Breast epithelium (tissue), 4 donors: ENCODE data around the gene PRSS8. TPM values are rescaled to one million over a fixed set of nuclear protein-coding genes. Genes with fewer than 3 reads are reported as not detected.

Experiments
- DNase-seq, 2 donors: peaks; one replicate each; pipeline ENCODE4 v3.0.0-alpha.2; 2019; ENCODE audit warnings: low spot score in 2 of 2
- H3K27ac ChIP-seq, 2 donors: fragments of 200-600 bp; sonication (generic) in 1 of 2; one replicate each; pipeline ENCODE4 v1.5.1; 2016 to 2019; ENCODE audit warnings: mild to moderate bottlenecking in 1 of 2
- H3K27me3 ChIP-seq, 2 donors: fragments of 200-600 bp; sonication (generic) in 1 of 2; one replicate each; pipeline versions ENCODE4 v1.5.1 to v1.6.0; 2017 to 2019; ENCODE audit warnings: control low read depth in 1 of 2, mild to moderate bottlenecking in 1 of 2
- H3K36me3 ChIP-seq: fragments of 200-600 bp; one replicate; pipeline ENCODE4 v1.5.1; 2019
- H3K4me1 ChIP-seq, 2 donors: fragments of 200-600 bp; sonication (generic); one replicate each; pipeline ENCODE4 v1.5.1; 2016 to 2019; ENCODE audit warnings: control low read depth in 1 of 2
- H3K4me3 ChIP-seq, 3 donors: fragments of 200-600 bp; sonication (generic); 1 replicate in 2 of 3; 2 replicates in 1 of 3; pipeline ENCODE4 v1.5.1; 2016 to 2019; ENCODE audit warnings: mild to moderate bottlenecking in 3 of 3, moderate library complexity in 2 of 3
- H3K9me3 ChIP-seq, 2 donors: fragments of 200-600 bp; sonication (generic) in 1 of 2; one replicate each; pipeline ENCODE4 v1.5.1; 2016 to 2019; ENCODE audit warnings: control low read depth in 1 of 2
- POLR2A ChIP-seq: fragments of 450-650 bp; IDR thresholded peaks from one replicate; pipeline ENCODE4 v1.6.1; 2016; ENCODE audit warnings: antibody characterized with exemption, mild to moderate bottlenecking, moderate library complexity
- POLR2AphosphoS5 ChIP-seq, 3 donors: sonication (generic); formaldehyde crosslinking; IDR thresholded peaks; one replicate each; pipeline ENCODE4 v1.6.1; 2017; ENCODE audit warnings: antibody characterized with exemption in 3 of 3
- intact Hi-C: fragments of 100-400 bp; cut with DNase I; formaldehyde crosslinking; loops from one replicate; pipeline ENCODE4 v1.15.1; 2023; ENCODE audit warnings: low total_unique reads
- total RNA-seq, 3 donors: library from RNA; depleted of rRNA; stranded (reverse); fragments of >200 nt; gene quantifications; one replicate each; pipeline ENCODE4 v1.1.0, GENCODE V29; 2016
- TF ChIP-seq, protein P1 (sequence below), 3 donors: fragments of 450-650 bp; IDR thresholded peaks; one replicate each; pipeline ENCODE4 v1.5.1; 2016 to 2017; ENCODE audit warnings: antibody characterized with exemption in 3 of 3, mild to moderate bottlenecking in 3 of 3, moderate library complexity in 3 of 3

The PRSS8 gene
- total RNA-seq, 3 donors from 2014 or later, result 23.6 to 54.4 TPM; not detected in 1

DNA sequence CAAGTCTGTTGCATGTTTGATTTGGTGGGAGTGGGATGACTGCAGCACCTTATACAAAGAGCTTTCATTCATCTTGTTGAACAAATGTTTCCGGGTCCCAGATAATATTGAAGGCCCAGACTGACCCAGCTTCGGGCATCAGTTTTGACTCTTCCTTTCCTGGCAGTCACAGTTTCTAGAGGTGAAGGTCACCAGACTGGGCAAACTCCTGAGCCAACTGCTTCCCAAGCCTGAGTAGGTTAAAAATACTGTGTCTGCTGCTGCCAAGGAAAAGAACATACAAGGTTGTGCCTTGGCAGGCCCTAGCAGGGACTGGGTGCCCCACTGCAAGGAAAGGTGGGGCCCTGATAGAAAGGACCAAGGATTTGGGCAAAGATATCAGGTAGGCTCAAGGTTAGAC is 22.8 kb downstream of the PRSS8 start:
- H3K27ac ChIP-seq, result peak overlapping the region; percentile 52 to 72
- intact Hi-C loops, result no loop called here
- no peaks in the 10 kb centered on the region for H3K9me3 ChIP-seq
- no peaks in the 10 kb centered on the region for H3K4me1 ChIP-seq
- TF ChIP-seq POLR2A (no peak), POLR2AphosphoS5 (IDR thresholded peaks at IDR 0.05) (no peak)
- TF ChIP-seq, protein P1, sequence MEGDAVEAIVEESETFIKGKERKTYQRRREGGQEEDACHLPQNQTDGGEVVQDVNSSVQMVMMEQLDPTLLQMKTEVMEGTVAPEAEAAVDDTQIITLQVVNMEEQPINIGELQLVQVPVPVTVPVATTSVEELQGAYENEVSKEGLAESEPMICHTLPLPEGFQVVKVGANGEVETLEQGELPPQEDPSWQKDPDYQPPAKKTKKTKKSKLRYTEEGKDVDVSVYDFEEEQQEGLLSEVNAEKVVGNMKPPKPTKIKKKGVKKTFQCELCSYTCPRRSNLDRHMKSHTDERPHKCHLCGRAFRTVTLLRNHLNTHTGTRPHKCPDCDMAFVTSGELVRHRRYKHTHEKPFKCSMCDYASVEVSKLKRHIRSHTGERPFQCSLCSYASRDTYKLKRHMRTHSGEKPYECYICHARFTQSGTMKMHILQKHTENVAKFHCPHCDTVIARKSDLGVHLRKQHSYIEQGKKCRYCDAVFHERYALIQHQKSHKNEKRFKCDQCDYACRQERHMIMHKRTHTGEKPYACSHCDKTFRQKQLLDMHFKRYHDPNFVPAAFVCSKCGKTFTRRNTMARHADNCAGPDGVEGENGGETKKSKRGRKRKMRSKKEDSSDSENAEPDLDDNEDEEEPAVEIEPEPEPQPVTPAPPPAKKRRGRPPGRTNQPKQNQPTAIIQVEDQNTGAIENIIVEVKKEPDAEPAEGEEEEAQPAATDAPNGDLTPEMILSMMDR (IDR thresholded peaks at IDR 0.05), result no peak
- H3K36me3 ChIP-seq, result peaks cover 4% of the 10 kb centered on the region
- no peaks in the 10 kb centered on the region for H3K27me3 ChIP-seq
- no peak for DNase-seq
- no peak overlapping the region for H3K4me3 ChIP-seq

DNA sequence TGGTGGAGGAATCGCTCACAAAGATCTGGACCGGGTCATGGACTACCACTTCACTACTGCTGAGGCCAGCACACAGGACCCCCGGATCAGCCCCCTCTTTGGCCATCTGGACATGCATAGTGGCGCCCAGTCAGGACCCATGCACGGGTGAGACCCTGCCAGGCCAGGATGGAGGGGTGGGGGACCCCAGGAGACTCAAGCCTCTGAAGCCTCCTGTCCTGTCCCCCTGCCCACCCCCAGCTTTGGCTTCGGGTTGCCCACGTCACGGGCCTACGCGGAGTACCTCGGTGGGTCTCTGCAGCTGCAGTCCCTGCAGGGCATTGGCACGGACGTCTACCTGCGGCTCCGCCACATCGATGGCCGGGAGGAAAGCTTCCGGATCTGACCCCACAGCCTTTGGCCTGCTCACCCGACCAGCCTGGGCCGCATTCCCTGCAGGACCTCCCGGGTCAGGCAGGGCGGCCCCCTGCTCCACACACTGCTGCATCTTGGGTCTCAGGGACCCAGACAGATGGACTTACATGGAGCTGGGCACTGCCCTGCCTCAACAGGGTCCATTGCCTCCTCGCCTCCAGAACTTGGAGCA is 23.6 kb downstream of the PRSS8 start:
- no peaks in the 10 kb centered on the region for H3K4me1 ChIP-seq

DNA sequence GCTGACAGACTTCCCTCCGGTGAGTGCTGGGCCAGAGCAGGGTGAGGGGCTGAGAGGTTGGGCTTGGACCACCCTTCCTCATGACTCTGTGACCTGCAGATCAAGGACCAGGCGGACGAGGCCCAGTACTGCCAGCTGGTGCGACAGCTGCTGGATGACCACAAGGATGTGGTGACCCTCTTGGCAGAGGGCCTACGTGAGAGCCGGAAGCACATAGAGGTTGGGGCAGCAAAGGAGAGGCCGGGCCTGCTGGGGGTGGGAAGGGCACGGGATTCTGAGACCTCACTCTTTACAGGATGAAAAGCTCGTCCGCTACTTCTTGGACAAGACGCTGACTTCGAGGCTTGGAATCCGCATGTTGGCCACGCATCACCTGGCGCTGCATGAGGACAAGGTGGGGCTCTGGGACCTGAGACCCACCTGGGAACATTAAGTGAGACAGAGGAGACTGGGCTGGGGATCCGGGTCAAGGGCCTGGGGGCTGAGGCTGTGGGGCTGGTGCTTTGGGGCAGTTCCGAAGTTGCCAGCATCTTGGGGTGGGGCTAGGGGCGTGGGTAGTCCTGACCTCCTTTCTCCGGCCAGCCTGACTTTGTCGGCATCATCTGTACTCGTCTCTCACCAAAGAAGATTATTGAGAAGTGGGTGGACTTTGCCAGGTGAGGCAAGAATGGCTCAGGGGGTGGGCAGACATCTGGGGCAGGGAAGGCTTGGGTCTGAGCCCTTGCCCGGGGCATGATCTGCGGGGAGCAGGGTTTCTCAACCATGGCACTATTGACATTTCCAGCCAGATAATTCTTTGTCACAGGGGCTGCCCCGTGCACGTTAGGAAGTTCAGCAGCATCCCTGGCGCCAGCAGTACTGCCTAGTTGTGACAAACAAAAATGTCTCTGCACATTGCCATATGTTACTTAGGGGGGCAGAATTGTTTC is 25.2 kb downstream of the PRSS8 start:
- Histone ChIP-seq H3K36me3 (peaks cover 4% of the 10 kb centered on the region), H3K27ac (peak overlapping the region in 1 of 2 donors; percentile 87), H3K4me1 (no peaks in the 10 kb centered on the region), H3K4me3 (no peak overlapping the region), H3K9me3 (no peaks in the 10 kb centered on the region), H3K27me3 (no peaks in the 10 kb centered on the region)
- no peak for TF ChIP-seq POLR2A
- TF ChIP-seq, protein P1 (IDR thresholded peaks at IDR 0.05), result no peak
- no peak for TF ChIP-seq POLR2AphosphoS5 (IDR thresholded peaks at IDR 0.05)
- intact Hi-C loops, result no loop called here
- DNase-seq, result no peak

More for the DNA sequence above, 23.6 kb downstream of the PRSS8 start:
- no peaks in the 10 kb centered on the region for H3K27me3 ChIP-seq
- H3K9me3 ChIP-seq, result no peaks in the 10 kb centered on the region
- H3K36me3 ChIP-seq, result peaks cover 4% of the 10 kb centered on the region
- H3K4me3 ChIP-seq, result no peak overlapping the region
- TF ChIP-seq POLR2A (no peak), POLR2AphosphoS5 (IDR thresholded peaks at IDR 0.05) (no peak)
- TF ChIP-seq, protein P1 (IDR thresholded peaks at IDR 0.05), result no peak
- peak overlapping the region in 1 of 2 donors; percentile 72 for H3K27ac ChIP-seq
- DNase-seq, result no peak
- intact Hi-C loops, result no loop called here

DNA sequence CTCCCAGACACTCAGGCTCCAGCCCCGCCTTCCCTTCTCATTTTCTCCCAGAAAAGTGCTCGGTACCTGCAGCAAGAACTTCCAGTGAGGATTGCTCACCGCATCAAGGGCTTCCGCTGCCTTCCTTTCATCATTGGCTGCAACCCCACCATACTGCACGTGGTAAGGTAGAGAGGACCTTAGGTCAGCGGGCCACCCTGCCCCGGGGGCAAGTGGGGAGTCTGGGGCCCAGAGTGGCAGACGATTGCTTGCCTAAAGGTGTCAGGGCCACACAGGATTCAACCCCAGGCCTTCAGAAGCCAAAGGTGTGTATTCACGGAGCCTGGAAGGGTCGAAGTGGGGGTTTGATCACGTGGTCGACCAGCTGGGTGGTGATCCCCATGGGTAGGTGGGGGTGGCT is 25.9 kb downstream of the PRSS8 start:
- Histone ChIP-seq H3K4me1 (no peaks in the 10 kb centered on the region), H3K27ac (peak overlapping the region in 1 of 2 donors; percentile 87), H3K4me3 (peak overlapping the region in 2 of 3 donors; percentile 84 to 99), H3K36me3 (peaks cover 4% of the 10 kb centered on the region), H3K9me3 (no peaks in the 10 kb centered on the region), H3K27me3 (no peaks in the 10 kb centered on the region)
- intact Hi-C loops, result no loop called here
- TF ChIP-seq, protein P1 (IDR thresholded peaks at IDR 0.05), result no peak
- TF ChIP-seq POLR2AphosphoS5 (IDR thresholded peaks at IDR 0.05) (no peak), POLR2A (no peak)
- no peak for DNase-seq
